HG02763 (cell line): ENCODE data around the gene CT45A1.
"Not testable (repeated sequence)": the region's sequence is repeated elsewhere in the genome, so short reads cannot be mapped to it uniquely, and the experiment has no call there.

Experiments used
- ATAC-seq: cut with Tn5 transposase; IDR thresholded peaks from one replicate; pipeline ENCODE4 v1.9.1; 2021; ENCODE audit warnings: mild to moderate bottlenecking, moderate library complexity; ENCODE audit not compliant: unreplicated experiment

The CT45A1 gene, protein sequence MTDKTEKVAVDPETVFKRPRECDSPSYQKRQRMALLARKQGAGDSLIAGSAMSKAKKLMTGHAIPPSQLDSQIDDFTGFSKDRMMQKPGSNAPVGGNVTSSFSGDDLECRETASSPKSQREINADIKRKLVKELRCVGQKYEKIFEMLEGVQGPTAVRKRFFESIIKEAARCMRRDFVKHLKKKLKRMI

DNA sequence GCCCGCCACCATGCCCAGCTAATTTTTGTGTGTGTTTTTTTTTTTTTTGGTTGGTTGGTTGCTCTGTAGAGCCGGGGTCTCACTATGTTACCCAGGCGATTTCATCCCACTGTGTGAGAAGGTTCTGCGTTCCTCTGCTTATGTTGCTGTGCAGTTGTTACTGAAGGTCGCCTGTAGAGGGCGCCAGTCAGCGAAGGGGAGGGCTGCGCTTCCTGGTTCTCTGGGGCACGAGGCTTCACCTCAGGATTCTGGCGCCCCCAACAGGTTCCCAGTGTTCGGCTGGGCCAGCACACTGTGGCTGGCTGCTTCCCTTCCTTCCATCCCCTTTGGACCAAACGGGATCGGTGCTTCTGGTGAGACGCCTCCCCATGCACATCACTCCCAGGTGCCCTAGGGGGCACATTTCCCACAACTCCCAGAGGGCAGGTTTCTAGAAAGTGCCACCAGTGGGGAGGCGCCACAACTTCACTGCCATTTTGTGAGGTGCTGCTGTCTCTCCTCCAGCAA, at the start of gene CT45A1:
CT45A1 (plus strand) TSS at position 457 of the 507 bp plus-strand sequence. CDS start 5,302 bp downstream, outside the sequence.
- ATAC-seq, result not testable (repeated sequence)

- not testable (repeated sequence) for ATAC-seq
Measured at GRCh38 chrX:135672979-135673378, 40.5 kb upstream of the CT45A1 start.

DNA sequence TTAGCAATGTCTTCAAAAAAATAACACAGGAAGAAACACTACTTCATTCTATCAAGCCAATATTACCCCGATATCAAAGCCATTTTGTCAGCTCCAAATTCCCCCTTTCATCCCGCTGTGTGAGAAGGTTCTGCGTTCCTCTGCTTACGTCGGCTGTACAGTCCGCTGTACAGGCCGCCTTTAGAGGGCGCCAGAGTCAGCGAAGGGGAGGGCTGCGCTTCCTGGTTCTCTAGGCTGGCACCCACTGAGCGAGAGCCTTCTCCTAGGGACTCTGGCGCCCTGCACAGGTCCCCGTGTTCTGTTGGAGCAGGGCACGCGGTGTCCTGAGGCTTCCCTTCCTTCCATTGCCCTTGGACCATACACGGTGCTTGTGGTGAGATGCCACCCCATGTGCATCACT, 25.3 kb upstream of the CT45A1 start:
- ATAC-seq, result no peak

DNA sequence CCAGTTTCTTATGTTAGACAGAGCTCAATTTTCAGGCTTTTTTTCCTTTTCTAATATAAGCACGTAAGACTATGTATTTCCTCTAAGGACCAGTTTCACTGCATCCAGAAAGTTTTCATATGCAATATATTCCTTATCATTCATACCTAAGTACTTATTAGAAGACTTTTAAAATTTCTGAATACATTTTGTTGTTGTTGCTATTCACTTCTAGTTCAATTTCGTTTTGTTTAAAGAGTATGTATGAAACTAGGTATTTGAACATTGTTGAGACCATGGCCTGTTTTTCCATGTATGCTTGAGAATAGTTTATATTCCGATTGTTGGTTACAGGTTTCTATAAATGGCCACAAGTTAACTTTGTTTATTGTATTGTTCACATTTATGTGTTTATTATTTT, 18.0 kb upstream of the CT45A1 start:
- ATAC-seq, result no peak

GRCh38 chrX:135697601-135698000, 15.8 kb upstream of the CT45A1 start:
- no peak for ATAC-seq

GRCh38 chrX:135698924-135699323, 14.5 kb upstream of the CT45A1 start:
- no peak for ATAC-seq

- ATAC-seq, result no peak
Measured at GRCh38 chrX:135707880-135708279, 5.6 kb upstream of the CT45A1 start.

DNA sequence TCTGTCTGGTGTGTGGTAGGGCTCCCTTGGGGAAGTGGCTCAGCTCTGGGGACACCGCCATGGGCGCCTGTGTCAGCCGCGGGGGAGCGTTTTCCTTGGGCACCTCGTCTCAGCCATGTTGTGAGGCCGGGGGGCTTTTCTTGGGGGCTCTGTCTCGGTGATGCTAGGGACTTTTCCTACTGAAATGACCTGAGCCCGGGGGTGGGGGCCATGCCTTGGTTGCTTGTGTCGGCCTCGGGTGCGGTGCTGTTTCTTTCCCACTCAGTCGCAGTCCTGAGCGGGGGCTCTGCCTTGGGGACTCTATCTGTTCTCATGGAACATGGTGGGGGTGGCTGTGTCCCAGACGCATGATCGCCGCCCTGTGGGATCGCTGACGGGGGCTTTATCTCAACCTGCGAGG, 356 bp downstream of the CT45A1 start:
- no peak for ATAC-seq

DNA sequence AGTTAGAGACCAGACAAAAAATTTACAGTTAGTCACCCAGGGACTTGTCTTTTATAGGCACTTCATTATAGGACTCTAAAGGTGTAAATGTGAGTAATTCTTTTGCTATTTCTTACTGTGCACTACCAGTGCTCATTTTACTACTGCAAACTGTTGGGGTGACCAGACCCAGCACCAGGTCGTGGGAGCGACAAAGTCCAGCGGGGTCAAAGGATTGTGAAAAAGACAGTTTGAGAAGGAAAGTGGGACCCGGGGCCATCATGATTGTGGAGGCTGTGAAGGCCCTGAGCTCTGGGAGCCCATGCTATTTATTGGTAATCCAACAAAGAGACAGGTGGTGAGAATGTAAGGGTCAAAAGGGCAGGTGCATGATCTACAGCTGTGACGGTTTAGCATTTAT, 21.2 kb downstream of the CT45A1 start:
- ATAC-seq, result not testable (repeated sequence)

GRCh38 chrX:135737366-135738071, 24.1 kb downstream of the CT45A1 start:
- ATAC-seq, result no peak

- ATAC-seq, result no peak
Measured at GRCh38 chrX:135740681-135741149, 27.3 kb downstream of the CT45A1 start.

DNA sequence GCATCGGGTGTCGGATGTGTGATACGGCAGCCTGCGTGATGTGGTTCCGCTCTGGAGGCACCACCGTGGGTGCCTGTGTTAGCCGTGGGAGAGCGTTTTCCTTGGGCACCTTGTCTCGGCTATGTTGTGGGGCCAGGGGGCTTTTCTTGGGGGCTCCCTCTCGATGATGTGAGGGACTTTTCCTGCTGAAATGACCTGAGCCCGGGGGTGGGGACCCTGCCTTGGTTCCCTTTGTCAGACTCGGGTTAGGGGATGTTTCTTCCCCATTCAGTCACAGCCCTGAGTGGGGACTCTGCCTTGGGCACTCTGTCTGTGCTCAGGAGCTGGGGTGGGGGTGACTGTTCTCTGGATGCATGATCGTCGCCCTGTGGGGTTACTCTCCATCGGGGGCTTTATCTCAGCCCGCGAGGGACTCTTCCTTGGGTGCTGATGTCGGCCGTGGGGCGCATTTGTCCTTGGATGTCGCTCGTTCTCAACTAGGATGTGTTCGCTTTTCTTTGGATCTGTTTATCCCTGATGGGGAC, 27.8 kb downstream of the CT45A1 start:
- no peak for ATAC-seq

GRCh38 chrX:135744739-135745138, 31.3 kb downstream of the CT45A1 start:
- not testable (repeated sequence) for ATAC-seq

DNA sequence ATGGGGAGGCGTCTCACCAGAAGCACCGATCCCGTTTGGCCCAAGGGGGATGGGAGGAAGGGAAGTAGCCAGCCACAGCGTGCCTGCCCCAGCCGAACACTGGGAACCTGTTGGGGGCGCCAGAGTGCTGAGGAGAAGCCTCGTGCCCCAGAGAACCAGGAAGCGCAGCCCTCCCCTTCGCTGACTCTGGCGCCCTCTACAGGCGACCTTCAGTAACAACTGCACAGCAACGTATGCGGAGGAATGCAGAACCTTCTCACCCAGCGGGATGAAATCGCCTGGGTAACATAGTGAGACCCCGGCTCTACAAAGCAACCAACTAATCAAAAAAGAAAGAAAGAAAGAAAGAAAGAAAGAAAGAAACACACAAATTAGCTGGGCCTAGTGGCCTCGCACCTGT, 54.7 kb downstream of the CT45A1 start, which contains the start of gene CT45A3:
CT45A3 (minus strand) TSS at position 101 of the 400 bp plus-strand sequence. CDS start 3,747 bp downstream, outside the sequence.
- ATAC-seq, result not testable (repeated sequence)
